ENCODE measurements around the gene TXNRD1. TPM values are rescaled to one million over a fixed set of nuclear protein-coding genes. Genes with fewer than 3 reads are reported as not detected.

TXNRD1 gene
- total RNA-seq, 1 experiment from 2014 or later: 327 TPM

DNA sequence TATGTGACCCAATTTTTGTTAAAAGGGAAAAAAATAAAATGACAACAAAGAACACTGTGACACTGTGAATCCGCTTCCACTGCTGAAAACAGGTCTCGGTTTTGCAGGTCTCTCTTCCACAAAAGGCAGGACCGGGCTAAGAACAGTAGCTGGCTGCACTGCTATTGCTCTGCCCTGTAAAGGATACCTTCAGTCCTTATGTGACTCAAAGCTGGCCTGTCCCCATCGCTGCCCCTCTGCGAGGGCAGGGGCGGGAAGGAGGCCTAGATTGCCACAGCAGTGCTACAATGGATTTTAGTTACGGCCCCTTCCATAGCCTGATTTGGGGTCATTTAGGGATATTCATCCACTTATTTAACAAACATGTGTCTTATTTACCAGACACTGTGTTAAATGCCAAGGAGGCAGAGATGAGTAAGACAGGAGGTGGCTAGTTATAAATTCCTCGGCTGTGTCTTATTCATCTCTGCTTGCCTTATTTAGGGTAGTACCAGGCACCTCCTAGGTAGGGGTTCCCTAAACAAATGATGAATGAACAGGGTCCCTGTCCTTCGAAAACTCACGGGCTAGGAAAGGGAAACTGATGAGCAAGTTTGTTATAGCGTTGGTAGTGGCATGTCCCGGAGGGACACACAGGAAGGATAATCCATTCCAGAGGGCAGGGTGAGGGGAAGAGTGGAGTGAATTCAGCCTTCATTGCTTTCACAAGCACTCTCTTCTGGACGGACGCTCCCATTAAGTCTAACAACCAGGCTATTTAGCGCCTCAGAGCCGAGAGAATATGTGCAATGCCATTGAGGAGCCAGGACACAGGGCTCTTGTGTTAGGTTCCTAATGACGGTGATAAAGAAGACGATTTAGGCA is 161.3 kb downstream of the TXNRD1 start:
- CTCF ChIA-PET: no interaction called here
- no peak for DNase-seq (ENCODE audit: low read depth, low spot score)
- H4K20me1 ChIP-seq (ENCODE audit: insufficient read depth): no peaks in the 10 kb centered on the region
- ATAC-seq: no peak
- no peaks in the 10 kb centered on the region for H3K27me3 ChIP-seq (ENCODE audit: insufficient read depth, low read length)
- no peak overlapping the region for H2AFZ ChIP-seq (ENCODE audit: low read depth, low read length, poor library complexity, severe bottlenecking)
- TF ChIP-seq EZH2phosphoT487 (IDR thresholded peaks at IDR 0.05; ENCODE audit: borderline replicate concordance): no peak
- no peak for TF ChIP-seq EGR1 (IDR thresholded peaks at IDR 0.05; ENCODE audit: low read depth)
- TF ChIP-seq SIN3A (IDR thresholded peaks at IDR 0.05; ENCODE audit: low read depth): no peak
- no peak for TF ChIP-seq FOSL1 (IDR thresholded peaks at IDR 0.05; ENCODE audit: low read depth)
- TF ChIP-seq ATF3 (IDR thresholded peaks at IDR 0.05): no peak
- H3K4me3 ChIP-seq (replicated peaks in 1 of 2; ENCODE audit: low read depth in 1 of 2, low read length in 2 of 2): no peak overlapping the region
- BruUV-seq (replicated peaks): no TSS peak
- H3K9ac ChIP-seq (ENCODE audit: low read length): no peak overlapping the region
- no peaks in the 10 kb centered on the region for H3K9me2 ChIP-seq (ENCODE audit: insufficient read depth)
- intact Hi-C loops (cut with micrococcal nuclease): no loop called here
- POLR2A ChIA-PET: no interaction called here
- peaks cover 0 to 27% of the 10 kb centered on the region in 2 experiments; a peak in 3 of 4 replicates for H3K4me1 ChIP-seq (ENCODE audit: control insufficient read depth in 1 of 2, insufficient read depth in 2 of 2, low read length in 2 of 2)
- no peaks in the 10 kb centered on the region for H3K79me2 ChIP-seq (ENCODE audit: insufficient read depth, low read length)
- H3K36me3 ChIP-seq (ENCODE audit: control insufficient read depth in 1 of 2, insufficient read depth in 2 of 2, low read length in 2 of 2): no peaks in the 10 kb centered on the region
- H3K4me2 ChIP-seq (ENCODE audit: low read length): peak overlapping the region; percentile 30
- RAD21 ChIA-PET (ENCODE audit: low non-redundant PET in 1 of 2, low total read pairs in 2 of 2, uncharacterized antibody in 2 of 2, unreplicated experiment in 2 of 2): no interaction called here
- H3K27ac ChIP-seq (ENCODE audit: low read depth, low read length): no peak overlapping the region
- H3K9me3 ChIP-seq (ENCODE audit: control insufficient read depth in 1 of 2, insufficient read depth in 1 of 2, low read depth in 1 of 2, low read length in 2 of 2): no peaks in the 10 kb centered on the region

GRCh38 chr12:104377514-104377812 is 161.9 kb downstream of the TXNRD1 start:
- H3K9me3 ChIP-seq (ENCODE audit: control insufficient read depth in 1 of 2, insufficient read depth in 1 of 2, low read depth in 1 of 2, low read length in 2 of 2): no peaks in the 10 kb centered on the region
- intact Hi-C loops (cut with micrococcal nuclease): no loop called here

More at GRCh38 chr12:104377514-104377812, 161.9 kb downstream of the TXNRD1 start:
- ATAC-seq (no peak), DNase-seq (ENCODE audit: low read depth, low spot score) (no peak)
- no TSS peak for BruUV-seq (replicated peaks)
- ChIA-PET POLR2A (no interaction called here), CTCF (no interaction called here), RAD21 (ENCODE audit: low non-redundant PET in 1 of 2, low total read pairs in 2 of 2, uncharacterized antibody in 2 of 2, unreplicated experiment in 2 of 2) (no interaction called here)
- H3K27ac ChIP-seq (ENCODE audit: low read depth, low read length): no peak overlapping the region
- no peaks in the 10 kb centered on the region for H4K20me1 ChIP-seq (ENCODE audit: insufficient read depth)
- no peak overlapping the region for H3K4me3 ChIP-seq (replicated peaks in 1 of 2; ENCODE audit: low read depth in 1 of 2, low read length in 2 of 2)
- TF ChIP-seq CEBPB (IDR thresholded peaks at IDR 0.05; ENCODE audit: low read depth) (no peak), POLR2AphosphoS5 (IDR thresholded peaks at IDR 0.05; ENCODE audit: low read depth, low read length) (no peak), SP1 (IDR thresholded peaks at IDR 0.05; ENCODE audit: low read depth) (no peak), YY1 (IDR thresholded peaks at IDR 0.05; ENCODE audit: extremely low read depth, insufficient replicate concordance, low read depth, low read length) (no peak), TCF7L2 (IDR thresholded peaks at IDR 0.05; ENCODE audit: borderline replicate concordance, extremely low read depth, insufficient read depth, insufficient read length) (no peak), ZFX (IDR thresholded peaks at IDR 0.05) (no peak), JUND (IDR thresholded peaks at IDR 0.05) (no peak), EZH2phosphoT487 (IDR thresholded peaks at IDR 0.05; ENCODE audit: borderline replicate concordance) (no peak), CTCF (IDR thresholded peaks at IDR 0.05 in 2 of 3, conservative IDR thresholded peaks at IDR 0.05 in 1 of 3; ENCODE audit: borderline replicate concordance in 1 of 3, insufficient read depth in 1 of 3, low read depth in 2 of 3, low read length in 2 of 3) (no peak)
- H2AFZ ChIP-seq (ENCODE audit: low read depth, low read length, poor library complexity, severe bottlenecking): no peak overlapping the region
- no peaks in the 10 kb centered on the region for H3K9me2 ChIP-seq (ENCODE audit: insufficient read depth)
- peaks cover 0 to 29% of the 10 kb centered on the region in 2 experiments; a peak in 3 of 4 replicates for H3K4me1 ChIP-seq (ENCODE audit: control insufficient read depth in 1 of 2, insufficient read depth in 2 of 2, low read length in 2 of 2)
- H3K79me2 ChIP-seq (ENCODE audit: insufficient read depth, low read length): no peaks in the 10 kb centered on the region
- no peaks in the 10 kb centered on the region for H3K36me3 ChIP-seq (ENCODE audit: control insufficient read depth in 1 of 2, insufficient read depth in 2 of 2, low read length in 2 of 2)
- no peak overlapping the region for H3K4me2 ChIP-seq (ENCODE audit: low read length)
- H3K9ac ChIP-seq (ENCODE audit: low read length): no peak overlapping the region
- no peaks in the 10 kb centered on the region for H3K27me3 ChIP-seq (ENCODE audit: insufficient read depth, low read length)
